GM12874 (cell line): ENCODE results near the gene TBC1D32.

Experiments
- CTCF ChIP-seq: IDR thresholded peaks from 2 replicates; pipeline ENCODE4 v1.5.1; 2011; ENCODE audit warnings: low read depth, mild to moderate bottlenecking, control low read depth, low read length, moderate library complexity; ENCODE audit not compliant: insufficient read depth

The TBC1D32 gene

GRCh38 chr6:121352941-121353340, 18.7 kb upstream of the TBC1D32 start:
- TF ChIP-seq CTCF = no peak

GRCh38 chr6:121351916-121352315, 17.6 kb upstream of the TBC1D32 start:
- TF ChIP-seq CTCF = no peak

GRCh38 chr6:121349596-121349995, 15.3 kb upstream of the TBC1D32 start:
- TF ChIP-seq CTCF = no peak

GRCh38 chr6:121347484-121347883, 13.2 kb upstream of the TBC1D32 start:
- no peak for TF ChIP-seq CTCF

- TF ChIP-seq CTCF = no peak
Measured at GRCh38 chr6:121344539-121344938, 10.3 kb upstream of the TBC1D32 start.

- no peak for TF ChIP-seq CTCF
Measured at GRCh38 chr6:121339639-121340226, 5.5 kb upstream of the TBC1D32 start.

GRCh38 chr6:121338956-121339355, 4.7 kb upstream of the TBC1D32 start:
- TF ChIP-seq CTCF = no peak
